GM12874 (cell line): Measurements from ENCODE around the gene ZNF513.

ENCODE experiments used
- CTCF ChIP-seq: IDR thresholded peaks from 2 replicates; pipeline ENCODE4 v1.5.1; 2011; ENCODE audit warnings: low read depth, mild to moderate bottlenecking, control low read depth, low read length, moderate library complexity; ENCODE audit not compliant: insufficient read depth

ZNF513 gene

GRCh38 chr2:27420996-27421395 is 40.5 kb upstream of the ZNF513 start:
- TF ChIP-seq CTCF, result no peak

- TF ChIP-seq CTCF, result no peak
Measured at GRCh38 chr2:27416151-27416550, 35.6 kb upstream of the ZNF513 start.

GRCh38 chr2:27412419-27413152 is 32.1 kb upstream of the ZNF513 start:
- TF ChIP-seq CTCF, result no peak

GRCh38 chr2:27409321-27410073 is 29.0 kb upstream of the ZNF513 start, which contains the start of gene PPM1G:
Gene PPM1G, minus strand, starts transcription at chr2:27409591. Its CDS starts 169 bp downstream, at chr2:27409422.
- no peak for TF ChIP-seq CTCF

GRCh38 chr2:27408601-27409320 is 28.2 kb upstream of the ZNF513 start:
- no peak for TF ChIP-seq CTCF

GRCh38 chr2:27407798-27408491 is 27.4 kb upstream of the ZNF513 start:
- peak; percentile 32; the same call in 1 of the 2 replicates for TF ChIP-seq CTCF
